WI38 (cell line): ENCODE results near the gene PHYKPL.
"Not testable (repeated sequence)": the region's sequence is repeated elsewhere in the genome, so short reads cannot be mapped to it uniquely, and the experiment has no call there.

Experiments
- H3K4me3 ChIP-seq: 2 replicates; pipeline ENCODE4 v1.5.1; 2011; ENCODE audit warnings: low read depth, mild to moderate bottlenecking, control low read depth, low read length
- CTCF ChIP-seq: IDR thresholded peaks from 2 replicates; pipeline ENCODE4 v1.5.1; 2012; ENCODE audit warnings: low read depth, mild to moderate bottlenecking, control low read depth, low read length

The PHYKPL gene

DNA sequence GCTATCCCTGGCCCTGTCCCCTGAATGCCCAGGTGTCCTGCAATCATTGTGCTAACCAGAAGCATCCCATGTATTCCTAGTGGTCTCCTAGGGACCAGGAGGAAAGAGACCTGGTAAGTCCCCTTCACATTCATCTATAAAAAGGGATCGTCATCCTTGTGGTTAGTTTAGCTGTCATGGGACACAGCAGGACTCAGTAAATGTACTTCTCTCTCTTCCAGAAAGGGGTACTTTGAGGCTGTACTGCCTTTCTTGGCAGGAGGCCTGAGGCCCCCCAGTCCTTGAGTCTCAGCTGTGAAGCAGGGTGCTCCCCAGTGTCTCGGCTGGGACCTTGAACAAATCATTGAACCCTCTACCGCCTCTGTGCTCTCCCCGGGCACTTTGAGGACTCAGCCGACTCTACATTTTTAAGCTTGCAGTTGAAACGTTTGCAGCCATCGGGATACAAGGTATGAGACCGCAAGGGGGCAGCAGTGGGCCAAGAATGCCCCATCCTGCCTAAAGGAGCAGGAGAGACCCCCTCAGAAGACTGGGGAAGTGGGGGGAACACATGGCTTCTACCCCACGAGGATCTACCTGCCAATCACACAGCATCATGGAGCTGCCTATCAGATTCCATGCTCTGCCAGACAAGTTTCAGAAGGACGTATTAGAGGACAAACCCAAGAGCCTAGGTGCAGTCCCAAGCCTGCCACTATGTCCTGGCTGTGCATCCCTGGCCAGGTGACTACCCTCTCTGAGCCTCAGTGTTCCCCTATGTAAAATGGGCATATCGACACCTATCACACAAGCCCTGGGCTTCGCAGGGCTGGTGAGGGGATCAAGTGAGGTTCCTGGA lies 2.4 kb upstream of the PHYKPL start:
- H3K4me3 ChIP-seq = no peak overlapping the region
- peak; percentile 61 for TF ChIP-seq CTCF

- H3K4me3 ChIP-seq = no peak overlapping the region
- TF ChIP-seq CTCF = no peak
These were observed 1.6 kb upstream of the PHYKPL start for GRCh38 chr5:178234121-178234749.

DNA sequence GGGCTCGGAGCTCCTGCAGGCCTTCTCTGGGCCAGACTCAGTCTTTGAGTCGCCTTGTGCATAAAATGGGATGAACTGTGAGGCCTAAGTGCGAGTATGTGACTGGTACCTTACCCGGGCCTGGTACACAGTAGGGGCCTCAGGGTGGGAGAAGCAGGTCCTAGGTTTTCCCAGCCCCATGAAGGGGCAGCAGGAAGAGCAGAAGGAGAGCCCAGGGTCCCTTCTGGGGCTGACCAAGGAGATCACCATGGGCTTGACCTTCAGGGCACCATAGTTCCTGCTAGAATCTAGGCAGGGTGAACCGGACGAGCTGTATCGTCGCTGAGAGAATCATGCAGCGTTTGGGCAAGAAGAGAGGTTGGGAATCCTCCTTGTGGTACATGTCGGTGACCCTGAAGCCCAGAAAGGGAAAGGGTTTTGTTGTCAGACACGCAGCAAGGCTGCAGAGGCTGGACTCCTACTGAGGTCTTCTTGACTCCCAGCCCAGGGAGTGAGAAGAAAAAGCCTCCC lies 373 bp upstream of the PHYKPL start:
- no peak for TF ChIP-seq CTCF
- H3K4me3 ChIP-seq = peak overlapping the region; percentile 85

DNA sequence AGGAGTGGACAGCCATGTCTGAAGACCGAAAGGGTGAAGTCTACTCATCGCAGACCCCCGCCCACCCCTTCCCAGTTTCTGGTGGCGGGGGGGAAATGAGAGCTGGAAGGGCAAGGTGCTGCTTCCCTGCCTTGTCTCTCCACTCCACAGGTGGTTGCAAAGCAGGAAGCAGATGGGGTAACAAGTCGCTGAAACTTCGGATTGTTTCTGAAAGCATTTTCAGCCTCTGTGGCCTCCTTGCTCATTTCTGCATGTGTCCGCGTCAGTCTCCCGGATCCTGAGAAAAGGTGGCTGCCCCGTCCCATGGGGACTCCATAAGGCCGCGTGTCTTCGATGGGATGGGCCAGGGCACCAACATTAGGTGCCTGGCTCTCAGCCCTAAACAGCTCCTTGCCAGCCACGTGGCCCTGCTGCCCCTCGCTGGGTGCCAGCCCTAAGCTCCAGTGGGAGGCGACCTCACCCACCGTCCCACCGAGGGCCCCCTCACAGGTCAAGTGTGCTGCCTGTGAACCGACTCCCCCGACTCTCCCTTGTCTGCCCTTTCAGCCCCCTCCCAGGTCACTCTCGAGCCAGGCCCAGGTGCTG lies 971 bp downstream of the PHYKPL start:
- TF ChIP-seq CTCF = no peak
- peak overlapping the region; percentile 85 for H3K4me3 ChIP-seq

DNA sequence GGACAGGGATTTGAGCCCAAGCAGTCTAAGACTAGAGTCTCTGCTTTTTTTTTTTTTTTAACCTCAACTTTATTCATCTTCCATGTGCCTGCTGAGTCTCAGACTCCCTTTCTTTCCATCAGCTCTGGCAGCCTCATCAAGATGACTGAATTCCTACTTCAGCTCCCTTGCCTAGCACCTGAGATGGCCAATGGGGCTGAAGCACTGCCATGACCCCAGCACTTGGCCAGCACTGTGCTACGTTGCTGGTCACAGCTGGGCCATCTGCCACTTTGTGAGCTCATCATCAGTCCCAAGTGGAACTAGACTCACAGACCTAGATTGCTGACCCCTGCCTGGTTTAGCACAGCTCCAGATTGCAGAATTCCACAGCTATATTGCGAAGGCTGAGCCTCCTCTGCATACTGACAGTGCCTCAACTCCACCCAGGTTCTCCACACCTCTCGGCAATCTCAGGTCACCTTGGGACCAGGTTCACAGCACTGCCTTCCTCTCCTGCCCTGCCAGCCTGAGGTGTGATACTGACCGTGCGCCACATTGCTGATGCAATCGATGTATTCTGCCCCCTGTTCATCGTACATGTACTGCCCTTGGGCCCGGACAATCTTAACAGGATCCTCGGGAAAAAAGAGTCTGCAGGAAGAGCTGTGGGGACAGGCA lies 1.6 kb downstream of the PHYKPL start:
- H3K4me3 ChIP-seq = peak overlapping the region; percentile 85
- no peak for TF ChIP-seq CTCF

DNA sequence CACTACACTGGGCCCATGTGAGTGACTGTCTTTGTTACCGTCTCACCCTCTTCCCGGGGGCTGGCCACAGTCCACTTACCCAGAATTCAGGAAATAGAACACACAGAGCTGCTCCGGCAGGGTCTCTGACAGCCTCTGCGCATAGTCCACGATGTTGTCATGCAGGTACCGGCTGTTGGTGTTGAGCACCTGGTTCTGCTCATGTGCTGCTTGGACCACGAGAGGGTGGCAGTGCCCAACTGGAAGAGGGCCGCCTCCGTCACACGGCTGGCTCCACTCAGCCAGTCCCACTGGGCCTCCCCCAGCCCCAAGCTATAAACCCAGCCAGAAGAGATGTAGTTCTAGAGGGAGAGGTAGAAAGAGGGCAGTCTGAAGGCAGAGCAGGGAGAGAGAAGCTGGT lies 2.7 kb downstream of the PHYKPL start:
- no peak overlapping the region for H3K4me3 ChIP-seq
- TF ChIP-seq CTCF = no peak

- not testable (repeated sequence) for H3K4me3 ChIP-seq
These were observed 3.5 kb downstream of the PHYKPL start for GRCh38 chr5:178229111-178229510.
